HCT116 (cell line): Measurements from ENCODE around the gene ACTN4.

Experiments used
- CTCF ChIP-seq, 3 experiments: fragments of 200-600 bp in 1 of 3; sonication (generic) in 1 of 3; IDR thresholded peaks in 2 of 3; conservative IDR thresholded peaks in 1 of 3; 2 replicates each; pipeline ENCODE4 v1.5.1; 2012 to 2017; ENCODE audit warnings: low read depth in 2 of 3, low read length in 2 of 3, antibody characterized with exemption in 1 of 3, borderline replicate concordance in 1 of 3, control low read depth in 1 of 3, mild to moderate bottlenecking in 1 of 3, mixed read lengths in 1 of 3, mixed run types in 1 of 3, moderate library complexity in 1 of 3; ENCODE audit not compliant: insufficient read depth in 1 of 3
- EGR1 ChIP-seq: IDR thresholded peaks from 2 replicates; pipeline ENCODE4 v1.6.1; 2012; ENCODE audit warnings: low read depth
- EZH2 ChIP-seq: fragments of 200-600 bp; sonication (generic); IDR thresholded peaks from 2 replicates; pipeline ENCODE4 v1.6.1; 2017; ENCODE audit warnings: antibody characterized with exemption, mixed run types
- POLR2AphosphoS5 ChIP-seq: IDR thresholded peaks from 2 replicates; pipeline ENCODE4 v1.6.1; 2011; ENCODE audit warnings: mild to moderate bottlenecking, low read depth, low read length, moderate library complexity
- SRF ChIP-seq: IDR thresholded peaks from 2 replicates; pipeline ENCODE4 v1.6.1; 2012; ENCODE audit warnings: low read depth
- ZFX ChIP-seq: fragments of 450-650 bp; IDR thresholded peaks from 2 replicates; pipeline ENCODE4 v1.6.1; 2017
- TF ChIP-seq, protein P1 (sequence below): IDR thresholded peaks from 2 replicates; pipeline ENCODE4 v1.6.1; 2012; ENCODE audit warnings: low read depth

- TF ChIP-seq CTCF (IDR thresholded peaks at IDR 0.05 in 2 of 3, conservative IDR thresholded peaks at IDR 0.05 in 1 of 3; ENCODE audit: borderline replicate concordance in 1 of 3, insufficient read depth in 1 of 3, low read depth in 2 of 3, low read length in 2 of 3) (no peak), EZH2 (no peak), EGR1 (no peak), POLR2AphosphoS5 (no peak), ZFX (no peak), SRF (no peak)
- TF ChIP-seq, protein P1, sequence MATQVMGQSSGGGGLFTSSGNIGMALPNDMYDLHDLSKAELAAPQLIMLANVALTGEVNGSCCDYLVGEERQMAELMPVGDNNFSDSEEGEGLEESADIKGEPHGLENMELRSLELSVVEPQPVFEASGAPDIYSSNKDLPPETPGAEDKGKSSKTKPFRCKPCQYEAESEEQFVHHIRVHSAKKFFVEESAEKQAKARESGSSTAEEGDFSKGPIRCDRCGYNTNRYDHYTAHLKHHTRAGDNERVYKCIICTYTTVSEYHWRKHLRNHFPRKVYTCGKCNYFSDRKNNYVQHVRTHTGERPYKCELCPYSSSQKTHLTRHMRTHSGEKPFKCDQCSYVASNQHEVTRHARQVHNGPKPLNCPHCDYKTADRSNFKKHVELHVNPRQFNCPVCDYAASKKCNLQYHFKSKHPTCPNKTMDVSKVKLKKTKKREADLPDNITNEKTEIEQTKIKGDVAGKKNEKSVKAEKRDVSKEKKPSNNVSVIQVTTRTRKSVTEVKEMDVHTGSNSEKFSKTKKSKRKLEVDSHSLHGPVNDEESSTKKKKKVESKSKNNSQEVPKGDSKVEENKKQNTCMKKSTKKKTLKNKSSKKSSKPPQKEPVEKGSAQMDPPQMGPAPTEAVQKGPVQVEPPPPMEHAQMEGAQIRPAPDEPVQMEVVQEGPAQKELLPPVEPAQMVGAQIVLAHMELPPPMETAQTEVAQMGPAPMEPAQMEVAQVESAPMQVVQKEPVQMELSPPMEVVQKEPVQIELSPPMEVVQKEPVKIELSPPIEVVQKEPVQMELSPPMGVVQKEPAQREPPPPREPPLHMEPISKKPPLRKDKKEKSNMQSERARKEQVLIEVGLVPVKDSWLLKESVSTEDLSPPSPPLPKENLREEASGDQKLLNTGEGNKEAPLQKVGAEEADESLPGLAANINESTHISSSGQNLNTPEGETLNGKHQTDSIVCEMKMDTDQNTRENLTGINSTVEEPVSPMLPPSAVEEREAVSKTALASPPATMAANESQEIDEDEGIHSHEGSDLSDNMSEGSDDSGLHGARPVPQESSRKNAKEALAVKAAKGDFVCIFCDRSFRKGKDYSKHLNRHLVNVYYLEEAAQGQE: no peak
Measured at GRCh38 chr19:38624822-38625221, 22.6 kb upstream of the ACTN4 start.
